GM19240 (cell line): ENCODE measurements around the gene KCNIP3.
"Not testable (repeated sequence)": the region's sequence is repeated elsewhere in the genome, so short reads cannot be mapped to it uniquely, and the experiment has no call there.

Experiments used
- DNase-seq: peaks from one replicate; pipeline ENCODE4 v3.0.0; 2011; ENCODE audit warnings: low spot score; ENCODE audit not compliant: insufficient read length

The KCNIP3 gene

DNA sequence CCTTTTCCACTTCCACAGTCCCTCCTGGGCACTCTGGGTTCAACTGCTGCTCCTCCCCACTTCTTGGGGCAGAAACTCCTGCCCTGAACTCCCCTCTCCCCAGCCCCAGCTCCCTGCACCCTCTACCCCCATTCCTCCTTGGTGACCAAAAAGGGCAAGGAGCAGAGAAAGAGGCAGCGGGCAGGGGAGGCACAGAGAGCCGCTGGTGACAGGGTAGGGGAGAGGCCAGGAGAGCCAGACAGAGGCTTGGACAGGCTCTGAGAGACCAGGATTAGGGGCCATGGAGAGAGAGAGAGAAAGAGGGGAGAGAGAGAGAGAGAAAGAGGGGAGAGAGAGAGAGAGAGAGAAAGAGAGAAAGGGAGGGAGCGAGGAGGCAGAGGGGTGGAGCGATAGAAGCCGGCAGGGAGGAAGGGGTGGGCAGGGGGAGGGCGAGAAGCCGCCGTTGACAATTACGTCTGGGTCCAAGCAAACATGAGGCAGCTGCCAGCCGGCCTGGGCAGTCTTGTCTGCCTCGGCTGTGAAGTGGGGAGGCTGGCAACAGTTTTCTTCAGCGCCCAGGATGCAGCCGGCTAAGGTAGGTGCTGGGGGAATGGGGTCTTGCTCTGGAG, at the start of gene KCNIP3:
Gene KCNIP3 (plus strand): TSS at position 468 of the 608 bp plus-strand sequence. CDS start 92 bp downstream, at position 560.
- no peak for DNase-seq

DNA sequence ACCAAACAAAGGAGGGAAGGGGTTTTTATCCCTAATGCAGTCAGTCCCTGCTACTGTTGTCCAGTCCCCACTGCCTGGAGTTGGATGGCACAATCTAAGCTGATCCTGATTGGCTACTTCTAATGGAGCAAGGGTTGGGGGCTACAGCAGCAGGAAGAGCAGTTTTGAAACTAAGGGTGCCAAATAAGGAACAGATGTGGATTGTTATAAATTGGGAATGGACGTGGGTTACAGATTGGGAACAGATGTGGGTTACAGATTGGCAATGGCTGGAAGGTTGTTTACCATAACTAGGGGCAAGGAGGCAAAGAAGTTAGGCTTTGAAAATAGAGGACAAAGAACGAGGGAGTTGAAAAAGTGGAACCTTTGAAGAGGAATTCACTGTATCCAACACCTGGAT, 38.9 kb upstream of the KCNIP3 start:
- DNase-seq: no peak

DNA sequence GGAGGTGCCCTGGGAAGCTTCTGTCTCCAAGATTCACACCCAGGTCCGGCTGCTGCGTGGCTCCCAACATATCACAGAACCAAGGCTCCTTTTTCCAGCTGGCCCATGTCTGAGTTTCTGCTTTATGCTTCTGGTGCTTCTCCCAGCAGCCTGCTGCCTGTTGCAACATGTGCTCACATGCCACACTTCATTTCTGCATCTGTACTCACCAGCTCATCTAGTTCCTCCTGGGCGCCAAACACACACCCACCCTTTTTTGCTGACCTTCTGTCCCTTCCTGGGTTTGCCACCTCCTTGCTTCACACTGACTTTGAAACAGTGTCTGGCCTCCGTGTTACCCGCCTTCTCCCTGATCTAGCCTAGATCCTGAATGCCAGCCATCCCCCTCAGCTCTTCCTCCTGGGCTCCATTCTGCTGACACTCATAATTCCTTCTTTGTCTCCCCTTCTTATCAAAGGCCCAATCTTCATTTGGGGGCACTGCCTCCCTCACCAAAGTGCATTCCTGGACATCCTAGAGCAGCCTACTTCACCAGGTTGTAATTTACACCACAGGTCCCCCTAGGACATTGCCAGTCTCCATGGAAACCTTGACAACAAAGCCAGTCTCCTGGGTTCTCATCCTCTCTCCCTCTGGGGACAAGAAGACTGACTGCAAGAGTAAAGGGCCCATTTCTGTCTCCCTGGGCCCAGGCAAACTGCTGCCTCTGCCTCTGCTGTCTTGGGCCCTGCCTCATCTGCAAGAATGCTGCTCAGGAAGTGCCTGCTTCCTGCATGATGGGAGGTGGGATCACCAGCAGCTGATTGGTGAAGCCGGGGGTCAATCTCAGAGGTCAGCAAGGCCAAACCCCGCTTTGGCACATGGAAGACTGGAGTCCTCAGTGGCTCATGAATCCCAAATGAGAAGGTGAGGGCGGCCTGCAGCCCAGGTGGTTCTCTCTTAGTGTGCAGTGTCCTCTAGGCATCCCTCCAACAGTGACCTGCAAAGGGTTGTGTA, 36.8 kb upstream of the KCNIP3 start:
- no peak for DNase-seq

DNA sequence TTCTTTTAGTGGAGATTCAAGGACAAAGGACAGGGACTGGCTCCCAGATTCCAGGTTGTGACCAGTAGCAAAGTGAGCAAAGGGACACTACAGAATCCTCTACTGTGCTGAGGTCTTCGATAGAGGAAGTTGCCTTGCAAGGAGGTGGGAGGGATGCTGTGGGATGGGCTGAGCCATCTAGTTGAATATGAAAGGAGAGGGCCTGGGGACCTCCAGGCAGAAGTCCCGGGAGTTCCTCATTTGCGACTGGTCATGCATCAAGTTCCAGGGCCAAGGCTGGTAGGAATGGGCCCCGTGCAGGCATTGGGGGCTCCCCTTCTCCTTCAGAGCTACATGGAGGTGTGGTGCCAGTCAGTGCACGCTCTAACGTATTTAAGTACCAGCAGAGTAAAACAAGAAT, 35.5 kb upstream of the KCNIP3 start:
- DNase-seq: no peak

DNA sequence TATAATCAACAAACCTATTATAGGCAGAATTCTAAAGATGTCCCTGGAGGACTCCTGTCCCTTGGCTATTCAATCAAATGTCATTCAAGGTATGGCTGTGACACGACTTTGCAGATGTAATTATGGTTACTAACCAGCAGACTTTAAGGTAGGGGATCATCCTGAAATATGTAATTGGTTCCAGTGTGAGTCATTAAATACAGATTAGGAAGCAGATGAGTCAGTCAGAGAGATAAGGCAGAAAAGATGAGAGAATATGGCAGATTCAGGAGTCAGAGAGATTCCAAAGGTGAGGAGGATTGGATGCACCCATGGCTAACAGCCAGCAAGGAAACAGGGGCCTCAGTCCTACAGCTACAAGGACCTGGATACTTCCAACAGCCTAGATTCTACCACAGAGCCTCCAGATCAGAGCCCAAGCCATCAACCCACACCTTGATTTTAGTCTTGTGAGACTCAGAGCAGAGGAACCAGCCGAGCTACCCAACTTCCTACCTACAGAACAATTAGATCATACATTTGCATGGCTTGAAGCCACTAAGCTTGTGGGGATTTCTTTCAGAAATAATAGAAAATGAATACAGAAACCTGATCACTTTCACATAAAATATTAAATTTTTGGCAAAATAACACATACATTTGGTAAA, 34.1 kb upstream of the KCNIP3 start:
- DNase-seq: no peak

DNA sequence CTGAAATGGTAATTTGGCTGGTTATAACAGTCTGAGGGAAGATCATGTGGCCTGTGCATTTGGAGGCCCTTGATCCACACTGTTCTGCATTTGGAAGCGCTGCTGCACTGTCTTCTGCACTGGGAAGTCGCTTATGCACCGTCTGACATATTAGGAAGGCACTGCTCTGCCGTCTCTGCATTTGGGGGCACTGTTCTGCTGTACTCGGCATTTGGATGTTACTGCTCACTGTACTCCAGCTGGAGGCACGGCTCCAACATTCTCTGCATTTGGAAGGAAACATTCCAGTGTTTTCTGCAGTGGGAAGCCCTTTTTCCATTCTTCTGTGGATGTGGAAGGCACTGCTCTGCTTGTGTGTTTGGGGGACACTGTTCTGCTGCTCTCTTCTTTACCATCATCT, 32.5 kb upstream of the KCNIP3 start:
- DNase-seq: no peak

DNA sequence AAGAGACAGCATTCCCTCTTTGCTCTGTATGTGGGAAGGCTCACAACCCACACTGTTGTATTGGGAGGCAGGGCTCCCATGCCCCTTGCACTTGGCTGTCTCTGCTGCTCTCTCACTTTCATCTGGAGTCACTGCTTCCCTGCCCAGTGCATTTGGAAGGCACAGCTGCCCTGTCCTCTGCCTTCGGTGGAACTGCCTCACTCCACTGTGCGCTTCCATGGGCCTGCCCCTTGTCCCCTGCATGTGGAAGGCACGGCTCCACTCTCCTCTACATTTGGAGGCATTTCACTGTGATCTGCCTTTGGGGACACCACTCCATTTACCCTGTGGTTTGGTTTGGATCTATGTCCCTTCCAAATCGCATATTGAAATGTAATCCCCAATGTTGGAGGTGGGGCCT, 32.0 kb upstream of the KCNIP3 start:
- no peak for DNase-seq

DNA sequence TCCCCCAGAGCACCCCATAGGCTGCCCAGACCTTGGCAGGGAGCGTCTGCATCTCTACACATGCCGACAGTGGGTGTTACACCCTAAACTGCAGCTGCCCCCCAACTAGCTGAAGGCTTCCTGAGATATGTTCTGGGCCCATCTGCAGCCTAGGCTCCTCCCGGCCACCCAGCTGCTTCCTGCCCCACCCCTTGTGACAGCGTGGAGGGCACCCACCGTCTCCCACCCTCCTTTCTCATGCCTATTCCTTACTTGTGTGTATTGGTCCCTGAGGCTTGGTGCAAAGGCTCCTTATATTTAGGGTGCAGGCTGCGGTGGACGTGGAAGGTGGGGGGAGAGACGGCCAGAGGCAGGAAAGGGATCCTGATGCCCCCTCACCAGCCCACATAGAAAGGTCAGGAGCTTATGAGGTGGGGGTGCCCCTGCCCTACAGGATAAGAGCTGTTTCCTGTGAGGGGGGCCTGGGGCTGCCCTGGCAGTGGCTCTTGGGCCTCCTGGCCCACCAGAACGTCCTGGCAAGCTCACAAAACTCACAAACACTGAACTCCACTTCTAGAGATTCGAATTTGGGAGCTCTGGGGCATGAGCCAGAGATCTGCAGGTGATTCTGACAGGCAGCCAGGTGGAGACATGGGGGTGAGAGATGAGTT, 30.2 kb upstream of the KCNIP3 start:
- no peak for DNase-seq

DNA sequence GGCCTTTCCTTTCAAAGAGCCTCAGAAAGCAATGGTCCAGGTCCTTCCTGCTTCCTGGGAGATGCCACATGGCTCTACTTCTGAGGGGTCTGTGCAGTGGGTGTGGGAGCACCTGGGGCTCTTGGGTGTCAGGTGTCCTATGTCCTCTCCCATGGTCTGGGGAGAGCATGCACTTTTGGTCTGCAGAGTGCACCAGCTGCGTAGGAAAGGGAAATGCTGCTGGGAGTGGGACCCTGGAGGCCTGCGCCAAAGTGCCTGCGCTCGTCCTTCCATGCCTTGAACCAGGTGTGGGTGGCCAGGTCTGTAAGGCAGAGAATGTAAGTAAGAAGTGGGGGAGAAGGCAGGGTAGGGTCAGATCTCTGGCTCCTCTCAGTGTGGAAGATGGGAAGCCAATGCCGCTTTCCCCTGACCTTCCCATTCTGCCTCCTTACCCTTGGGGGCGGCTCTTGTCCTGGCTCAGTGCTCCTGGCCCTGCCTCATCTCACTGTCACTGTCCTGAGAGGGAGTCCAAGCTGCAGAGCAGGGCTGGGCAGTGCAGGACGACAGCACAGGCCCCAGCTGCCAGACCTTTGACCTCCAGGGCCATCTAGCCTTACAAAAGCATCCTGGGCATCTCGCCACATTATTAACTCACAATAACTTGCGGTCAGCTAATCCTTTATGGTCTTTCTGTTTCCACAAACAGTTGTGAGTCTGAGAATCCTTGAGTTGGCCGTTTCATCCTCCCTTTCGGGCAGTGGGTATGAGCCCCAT, 29.5 kb upstream of the KCNIP3 start:
- no peak for DNase-seq

DNA sequence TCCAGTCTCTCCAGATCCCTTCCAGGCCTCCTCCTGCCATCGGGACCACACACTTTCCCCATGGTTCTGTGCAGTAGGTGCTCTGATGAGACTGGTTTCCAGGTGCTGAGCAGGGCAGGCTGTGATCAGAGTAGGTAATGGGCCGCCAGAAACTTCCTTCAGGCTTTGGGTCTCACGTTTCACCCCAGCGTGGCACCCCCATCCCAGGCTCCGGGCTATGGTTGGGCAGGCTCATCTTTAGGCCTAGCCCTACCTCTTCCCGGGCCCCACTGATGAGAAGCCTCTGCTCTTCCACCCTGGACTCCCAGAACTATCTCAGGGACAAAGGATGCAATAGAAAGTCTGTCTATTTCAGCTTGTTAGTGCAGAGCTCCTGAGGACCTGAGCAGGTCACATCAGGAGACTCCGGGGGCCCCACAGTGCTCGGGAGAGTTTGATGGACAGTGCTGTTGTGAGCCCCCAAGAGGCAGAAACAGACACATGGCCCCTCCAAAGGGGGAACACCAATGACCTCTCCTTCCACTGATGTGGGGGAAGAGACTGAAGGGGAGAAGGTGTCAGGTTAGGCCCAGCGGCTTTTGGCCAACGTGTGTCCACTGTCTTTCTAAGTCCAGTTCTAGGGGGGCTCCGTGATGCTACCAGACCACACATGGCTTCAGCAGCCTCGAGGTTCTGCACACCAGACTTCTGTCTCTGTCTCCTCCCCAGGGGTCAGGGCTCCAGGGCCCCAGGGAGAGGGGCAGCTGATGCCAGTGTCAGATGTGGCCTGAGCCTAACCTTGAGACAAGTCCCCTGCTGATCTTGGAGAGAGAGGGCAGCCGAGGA, 28.7 kb upstream of the KCNIP3 start:
- DNase-seq: no peak

DNA sequence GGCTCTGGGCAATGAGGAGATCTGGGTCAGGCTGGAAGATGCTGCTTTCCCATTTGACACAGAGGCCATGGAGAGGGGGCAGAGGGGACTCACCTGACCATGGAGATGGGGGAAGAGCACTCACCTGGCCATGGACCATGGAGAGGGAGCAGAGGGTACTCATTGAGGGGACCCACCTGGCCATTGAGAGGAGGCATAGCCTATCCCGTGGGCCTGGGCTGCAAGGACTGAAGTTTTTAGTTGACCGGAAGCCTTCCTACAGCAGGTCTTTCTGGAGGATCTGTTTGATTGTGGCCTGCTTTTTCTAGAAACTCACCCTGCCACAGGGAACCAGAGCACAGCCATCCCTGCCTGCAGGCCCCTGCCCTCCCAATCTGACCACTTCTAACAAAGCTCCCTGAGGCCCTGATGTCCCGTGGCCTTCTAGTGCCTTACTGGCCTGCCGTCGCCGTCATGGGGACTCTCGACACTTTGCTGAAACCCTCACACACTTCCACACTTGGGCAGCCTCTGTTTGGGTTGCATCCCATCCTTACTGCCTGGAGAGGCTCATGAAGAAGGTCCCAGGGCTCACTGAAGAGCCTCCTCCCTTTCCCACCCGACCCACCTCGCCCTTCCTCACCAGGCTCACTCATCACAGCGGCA, 28.0 kb upstream of the KCNIP3 start:
- DNase-seq: no peak

DNA sequence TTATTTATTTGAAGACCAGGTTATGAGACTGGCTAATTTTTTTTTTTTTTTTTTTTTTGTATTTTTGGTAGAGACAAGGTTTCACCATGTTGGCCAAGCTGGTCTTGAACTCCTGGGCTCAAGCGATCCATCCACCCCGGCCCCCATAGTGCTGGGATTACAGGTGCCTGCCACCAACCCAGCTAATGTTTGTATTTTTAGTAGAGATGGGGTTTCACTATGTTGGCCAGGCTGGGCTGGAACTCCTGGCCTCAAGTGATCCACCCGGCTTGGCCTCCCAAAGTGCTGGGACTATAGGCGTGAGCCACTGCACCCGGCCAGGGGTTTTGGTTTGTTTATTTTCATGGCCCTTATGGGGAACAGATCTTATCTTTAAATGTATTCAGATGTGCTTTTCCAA, 27.4 kb upstream of the KCNIP3 start:
- DNase-seq: not testable (repeated sequence)

DNA sequence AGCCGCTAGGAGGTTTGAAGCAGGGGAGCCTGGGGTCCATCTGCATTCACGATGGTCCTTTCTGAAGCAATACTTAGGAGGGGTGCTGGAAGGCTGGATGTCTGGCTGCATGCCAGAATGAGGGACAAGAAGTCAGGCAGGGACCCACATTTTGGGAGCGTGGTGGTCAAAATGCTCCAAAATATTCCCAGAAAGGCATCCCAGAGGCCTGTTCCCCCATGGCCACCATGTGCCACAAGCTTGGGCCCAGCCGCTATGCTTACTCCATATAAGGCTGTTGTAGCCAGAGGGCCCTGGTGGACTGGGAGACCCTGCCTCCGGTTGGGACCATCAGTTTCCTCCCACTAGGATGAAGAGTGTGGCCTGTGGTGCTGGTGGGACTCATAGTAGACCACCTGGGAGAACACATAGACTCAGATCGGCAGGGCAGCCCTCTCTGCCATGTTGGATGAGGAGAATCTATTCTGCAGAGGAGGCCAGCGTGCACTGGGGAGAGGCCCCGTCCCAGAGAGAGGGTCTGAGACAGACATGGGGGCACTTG, 26.5 kb upstream of the KCNIP3 start:
- no peak for DNase-seq

DNA sequence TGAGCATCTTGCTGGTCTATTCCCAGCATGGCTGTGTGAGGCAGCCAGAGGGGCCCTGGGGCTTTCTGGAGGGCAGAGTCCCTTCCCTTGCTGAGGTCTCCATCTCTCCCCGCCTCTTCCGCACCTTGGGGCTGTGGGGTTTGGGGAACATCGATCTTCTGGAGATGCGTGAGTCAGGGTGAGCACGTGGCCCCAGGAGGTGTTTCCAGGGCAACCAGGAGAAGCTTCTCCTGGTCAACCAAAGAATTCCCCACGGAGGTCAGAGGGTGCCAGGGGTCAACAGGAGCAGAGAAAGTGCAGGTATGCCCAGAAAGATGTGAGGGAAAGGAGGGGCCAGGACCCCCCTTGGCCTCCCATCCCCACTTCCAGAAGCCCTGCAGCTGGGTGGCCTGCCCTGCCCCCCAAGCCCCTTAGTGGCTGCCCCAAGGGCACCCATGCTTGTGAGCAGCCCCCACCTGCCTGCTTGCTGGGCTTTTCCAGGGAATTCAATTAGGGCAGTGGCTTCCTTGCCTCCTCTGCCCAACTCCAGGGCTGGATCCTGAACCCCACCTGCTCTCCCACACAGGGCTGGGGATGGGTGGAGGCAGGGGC, 25.7 kb upstream of the KCNIP3 start:
- no peak for DNase-seq

DNA sequence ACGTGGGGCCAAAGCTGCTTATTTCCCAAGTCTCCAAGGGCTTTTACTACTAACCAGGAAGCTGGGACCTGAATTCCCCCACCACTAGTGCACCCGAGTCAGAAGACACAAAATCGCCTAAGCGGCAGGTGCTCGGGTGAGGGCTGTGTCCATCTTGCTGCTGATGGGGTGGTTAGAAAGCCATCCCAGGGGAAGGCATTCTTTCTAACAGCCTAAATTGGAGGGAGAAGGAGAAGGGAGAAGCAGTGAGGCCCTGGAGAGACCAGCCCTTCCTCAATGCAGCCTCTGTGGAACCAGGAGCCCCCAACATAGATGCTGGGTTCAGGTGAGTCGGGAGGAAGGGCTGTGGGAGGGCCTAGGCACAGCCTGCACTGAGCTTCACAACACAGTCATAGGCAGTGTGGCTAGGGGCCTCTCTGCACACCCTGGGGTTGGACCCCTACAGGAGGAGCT, 24.8 kb upstream of the KCNIP3 start:
- no peak for DNase-seq

DNA sequence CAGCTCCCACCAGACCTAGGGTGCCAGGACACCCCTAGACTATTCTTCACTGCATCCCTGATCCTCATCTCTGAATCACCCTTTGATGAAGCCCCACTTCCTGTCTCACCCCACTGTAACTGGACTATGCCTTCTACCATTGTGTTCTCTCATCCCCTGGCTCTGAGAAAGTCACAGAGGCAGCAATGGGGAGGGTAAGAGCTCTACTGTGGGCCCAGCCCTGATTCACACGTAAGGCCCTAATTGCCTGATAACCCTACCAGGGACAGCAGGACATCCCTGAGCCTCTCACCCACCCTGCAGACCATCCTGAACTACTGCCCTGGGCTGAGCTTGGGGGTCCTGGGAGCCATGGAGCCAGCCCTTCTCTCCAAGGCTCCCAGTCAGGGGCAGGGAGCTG, 24.4 kb upstream of the KCNIP3 start:
- DNase-seq: no peak

DNA sequence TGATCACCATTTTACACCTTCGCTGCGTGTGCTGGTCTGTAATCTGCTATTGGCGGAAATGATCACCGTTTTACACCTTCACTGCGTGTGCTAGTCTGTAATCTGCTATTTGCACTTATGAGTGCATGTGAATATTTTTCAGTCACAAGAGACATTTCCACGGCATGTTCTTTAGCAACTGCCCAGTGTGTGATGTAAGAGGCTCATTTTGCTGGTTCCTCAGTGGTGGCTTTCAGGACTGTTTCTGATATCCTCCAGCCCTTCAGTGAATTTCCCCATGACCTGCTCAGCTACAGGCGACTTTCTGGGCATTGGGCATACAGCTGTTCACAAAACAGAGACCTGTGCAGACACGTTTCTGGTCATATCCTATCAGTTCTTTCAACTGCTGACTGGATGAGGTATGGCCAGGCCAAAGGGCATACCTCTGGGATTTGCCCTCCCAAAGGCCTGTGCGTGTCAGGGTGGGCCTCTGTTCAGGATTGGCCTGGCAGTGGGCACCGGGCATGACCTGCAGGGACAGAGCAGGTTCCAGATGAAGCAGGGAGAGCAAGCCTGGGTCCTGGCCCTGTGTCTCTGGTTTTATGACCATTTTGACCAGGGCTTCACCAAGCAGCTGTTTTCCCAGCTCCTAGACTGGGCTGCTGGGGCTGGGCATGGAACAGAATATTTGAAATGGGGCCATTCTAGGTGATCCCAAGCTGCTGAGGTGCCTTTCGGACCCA, 23.4 kb upstream of the KCNIP3 start:
- no peak for DNase-seq
